Measurements from ENCODE around the gene MDM2.
"Not testable (repeated sequence)": the region's sequence is repeated elsewhere in the genome, so short reads cannot be mapped to it uniquely, and the experiment has no call there.

The MDM2 gene

DNA sequence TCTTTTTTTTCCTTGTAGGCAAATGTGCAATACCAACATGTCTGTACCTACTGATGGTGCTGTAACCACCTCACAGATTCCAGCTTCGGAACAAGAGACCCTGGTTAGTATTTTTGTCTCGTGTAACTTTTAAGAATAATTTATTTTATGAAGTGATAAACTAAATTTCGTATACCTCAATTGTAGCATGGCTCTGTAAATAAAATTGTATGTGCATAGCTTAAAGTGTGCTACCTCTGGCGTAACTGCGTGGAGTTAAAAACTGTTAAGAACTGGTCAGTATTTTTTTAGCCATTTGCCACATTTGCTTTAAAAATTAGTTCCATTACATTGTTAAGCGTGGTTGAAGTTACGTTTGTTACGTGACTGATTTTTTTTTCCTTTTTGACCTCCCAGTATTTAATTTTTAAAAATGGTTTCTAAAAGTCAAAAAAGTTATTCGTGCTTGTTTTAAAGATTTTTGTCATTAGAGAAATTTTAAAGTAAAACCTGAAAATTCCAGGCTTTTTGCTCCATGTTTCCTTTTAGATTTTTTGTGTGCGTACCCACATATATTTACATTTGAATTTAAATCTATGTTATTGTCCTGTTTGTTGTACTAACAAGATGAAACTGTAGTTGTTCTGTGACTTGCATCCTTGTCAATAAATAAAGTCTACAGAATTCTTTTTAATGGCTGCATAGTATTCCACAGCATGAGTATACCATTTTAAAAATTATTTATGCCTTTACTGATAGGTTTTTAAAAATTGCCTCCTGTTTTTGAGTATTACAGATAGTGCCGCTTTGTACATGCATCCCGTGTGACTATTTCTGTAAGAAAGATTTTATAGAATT, 1.4 kb downstream of the MDM2 start:
- Histone ChIP-seq H3F3A (ENCODE audit: control insufficient read depth, insufficient read depth) (peaks cover 12% of the 10 kb centered on the region), H3K79me2 (ENCODE audit: control insufficient read depth, low read length) (peaks cover 65% of the 10 kb centered on the region), H3K36me3 (ENCODE audit: control insufficient read depth, low read length) (peaks cover 59% of the 10 kb centered on the region)

DNA sequence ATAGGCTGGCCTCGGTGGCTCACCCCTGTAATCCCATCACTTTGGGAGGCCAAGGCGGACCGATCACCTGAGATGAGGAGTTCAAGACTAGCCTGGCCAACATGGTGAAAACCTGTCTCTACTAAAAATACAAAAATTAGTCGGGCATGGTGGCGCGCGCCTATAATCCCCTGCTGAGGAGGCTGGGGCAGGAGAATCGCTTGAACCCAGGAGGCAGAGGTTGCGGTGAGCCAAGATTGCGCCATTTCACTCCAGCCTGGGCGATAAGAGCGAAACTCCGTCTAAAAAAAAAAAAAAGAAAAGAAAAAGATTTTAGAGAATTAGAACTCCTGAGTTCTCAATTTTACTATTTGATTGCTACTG, 2.0 kb downstream of the MDM2 start:
- peaks cover 65% of the 10 kb centered on the region for H3K36me3 ChIP-seq (ENCODE audit: control insufficient read depth, low read length)
- peak overlapping the region; percentile 80 for H3K4me2 ChIP-seq (ENCODE audit: low read length)
- H3K79me2 ChIP-seq (ENCODE audit: control insufficient read depth, low read length), result peaks cover 71% of the 10 kb centered on the region
- not testable (repeated sequence) for H3K9me3 ChIP-seq (ENCODE audit: control insufficient read depth, insufficient read depth, low read length); H4K20me1 ChIP-seq (ENCODE audit: control insufficient read depth, insufficient read depth, low read depth, low read length); H3K9me2 ChIP-seq (replicated peaks; ENCODE audit: control insufficient read depth, low read length); H3K27me3 ChIP-seq (ENCODE audit: control insufficient read depth, low read length)
- H3K4me3 ChIP-seq (ENCODE audit: low read length), result peak overlapping the region; percentile 88
- H3K4me1 ChIP-seq (ENCODE audit: control insufficient read depth, low read length), result peaks cover 68% of the 10 kb centered on the region
- H3K27ac ChIP-seq (ENCODE audit: low read depth, low read length), result peak overlapping the region; percentile 96
- H3F3A ChIP-seq (ENCODE audit: control insufficient read depth, insufficient read depth), result peaks cover 13% of the 10 kb centered on the region

More for the DNA sequence above, 1.4 kb downstream of the MDM2 start:
- no peaks in the 10 kb centered on the region for H3K9me3 ChIP-seq (ENCODE audit: control insufficient read depth, insufficient read depth, low read length)
- TF ChIP-seq EZH2phosphoT487 (IDR thresholded peaks at IDR 0.05; ENCODE audit: borderline replicate concordance, low read length), result no peak
- TF ChIP-seq, protein P1, sequence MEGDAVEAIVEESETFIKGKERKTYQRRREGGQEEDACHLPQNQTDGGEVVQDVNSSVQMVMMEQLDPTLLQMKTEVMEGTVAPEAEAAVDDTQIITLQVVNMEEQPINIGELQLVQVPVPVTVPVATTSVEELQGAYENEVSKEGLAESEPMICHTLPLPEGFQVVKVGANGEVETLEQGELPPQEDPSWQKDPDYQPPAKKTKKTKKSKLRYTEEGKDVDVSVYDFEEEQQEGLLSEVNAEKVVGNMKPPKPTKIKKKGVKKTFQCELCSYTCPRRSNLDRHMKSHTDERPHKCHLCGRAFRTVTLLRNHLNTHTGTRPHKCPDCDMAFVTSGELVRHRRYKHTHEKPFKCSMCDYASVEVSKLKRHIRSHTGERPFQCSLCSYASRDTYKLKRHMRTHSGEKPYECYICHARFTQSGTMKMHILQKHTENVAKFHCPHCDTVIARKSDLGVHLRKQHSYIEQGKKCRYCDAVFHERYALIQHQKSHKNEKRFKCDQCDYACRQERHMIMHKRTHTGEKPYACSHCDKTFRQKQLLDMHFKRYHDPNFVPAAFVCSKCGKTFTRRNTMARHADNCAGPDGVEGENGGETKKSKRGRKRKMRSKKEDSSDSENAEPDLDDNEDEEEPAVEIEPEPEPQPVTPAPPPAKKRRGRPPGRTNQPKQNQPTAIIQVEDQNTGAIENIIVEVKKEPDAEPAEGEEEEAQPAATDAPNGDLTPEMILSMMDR (IDR thresholded peaks at IDR 0.05; ENCODE audit: low read depth, low read length, poor library complexity, severe bottlenecking), result no peak
- peaks cover 68% of the 10 kb centered on the region for H3K4me1 ChIP-seq (ENCODE audit: control insufficient read depth, low read length)
- no peaks in the 10 kb centered on the region for H3K9me2 ChIP-seq (replicated peaks; ENCODE audit: control insufficient read depth, low read length)
- H4K20me1 ChIP-seq (ENCODE audit: control insufficient read depth, insufficient read depth, low read depth, low read length), result peaks cover 4% of the 10 kb centered on the region; the same call in 1 of the 2 replicates
- peak overlapping the region; percentile 80 for H3K4me2 ChIP-seq (ENCODE audit: low read length)
- H3K27ac ChIP-seq (ENCODE audit: low read depth, low read length), result peak overlapping the region; percentile 96
- peak overlapping the region; percentile 88 for H3K4me3 ChIP-seq (ENCODE audit: low read length)
- no peaks in the 10 kb centered on the region for H3K27me3 ChIP-seq (ENCODE audit: control insufficient read depth, low read length)

DNA sequence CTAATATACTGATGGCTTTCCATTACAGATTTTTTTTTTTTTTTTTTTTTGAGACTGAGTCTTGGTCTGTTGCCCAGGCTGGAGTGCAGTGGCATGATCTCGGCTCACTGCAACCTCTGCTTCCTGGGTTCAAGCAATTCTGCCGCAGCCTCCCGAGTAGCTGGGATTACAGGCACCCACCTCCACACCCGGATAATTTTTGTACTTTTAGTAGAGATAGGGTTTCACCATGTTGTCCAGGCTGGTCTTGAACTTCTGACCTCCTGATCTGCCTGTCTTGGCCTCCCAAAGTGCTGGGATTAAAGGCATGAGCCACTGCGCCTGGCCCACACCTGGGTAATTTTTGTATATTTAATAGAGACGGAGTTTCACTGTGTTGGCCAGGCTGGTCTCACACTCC, 3.6 kb downstream of the MDM2 start:
- H3K4me2 ChIP-seq (ENCODE audit: low read length), result peak overlapping the region; percentile 80
- H3F3A ChIP-seq (ENCODE audit: control insufficient read depth, insufficient read depth), result peaks cover 15% of the 10 kb centered on the region
- peaks cover 86% of the 10 kb centered on the region for H3K79me2 ChIP-seq (ENCODE audit: control insufficient read depth, low read length)
- H3K27ac ChIP-seq (ENCODE audit: low read depth, low read length); H3K9me3 ChIP-seq (ENCODE audit: control insufficient read depth, insufficient read depth, low read length); H4K20me1 ChIP-seq (ENCODE audit: control insufficient read depth, insufficient read depth, low read depth, low read length); H3K9me2 ChIP-seq (replicated peaks; ENCODE audit: control insufficient read depth, low read length); H3K27me3 ChIP-seq (ENCODE audit: control insufficient read depth, low read length): not testable (repeated sequence)
- peaks cover 81% of the 10 kb centered on the region for H3K36me3 ChIP-seq (ENCODE audit: control insufficient read depth, low read length)
- peaks cover 54% of the 10 kb centered on the region for H3K4me1 ChIP-seq (ENCODE audit: control insufficient read depth, low read length)
- peak overlapping the region; percentile 21; the same call in 1 of the 2 replicates for H3K4me3 ChIP-seq (ENCODE audit: low read length)

DNA sequence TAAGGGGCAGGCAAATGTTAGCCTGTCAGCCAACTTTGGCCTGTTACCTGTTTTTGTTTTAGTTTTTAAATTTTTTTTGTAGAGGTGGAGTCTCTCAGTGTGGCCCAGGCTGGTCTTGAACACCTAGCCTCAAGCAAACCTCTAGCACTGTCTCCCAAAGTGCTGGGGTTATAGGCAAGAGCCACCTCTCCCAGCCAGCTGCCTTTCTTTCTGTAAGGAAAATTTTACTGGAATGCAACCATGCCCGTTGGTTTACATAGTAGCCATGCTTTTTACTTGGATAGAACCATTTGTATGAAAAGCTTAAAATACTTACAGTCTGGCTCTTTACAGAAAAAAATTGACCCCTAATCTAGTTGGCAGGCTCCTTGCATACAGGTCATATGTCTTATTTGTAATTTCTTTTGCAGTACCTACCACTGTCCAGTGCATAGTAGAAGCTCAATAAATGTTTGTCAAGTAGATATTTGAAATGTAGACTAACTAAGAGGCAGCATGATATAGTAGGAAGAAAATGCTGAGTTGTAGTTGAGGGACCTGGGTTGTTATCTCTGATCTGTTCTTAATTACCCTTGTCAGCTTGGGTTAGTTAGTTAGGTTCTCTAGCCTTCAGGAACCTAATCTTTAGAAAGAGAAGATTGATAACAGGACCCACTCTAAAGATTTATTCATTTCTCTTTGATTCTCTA, 4.7 kb downstream of the MDM2 start:
- peaks cover 12% of the 10 kb centered on the region; the same call in 1 of the 2 replicates for H4K20me1 ChIP-seq (ENCODE audit: control insufficient read depth, insufficient read depth, low read depth, low read length)
- H3K9me2 ChIP-seq (replicated peaks; ENCODE audit: control insufficient read depth, low read length), result no peaks in the 10 kb centered on the region
- peaks cover 96% of the 10 kb centered on the region for H3K79me2 ChIP-seq (ENCODE audit: control insufficient read depth, low read length)
- peak overlapping the region; percentile 49 for H3K4me2 ChIP-seq (ENCODE audit: low read length)
- peaks cover 47% of the 10 kb centered on the region for H3K4me1 ChIP-seq (ENCODE audit: control insufficient read depth, low read length)
- H3K27ac ChIP-seq (ENCODE audit: low read depth, low read length), result peak overlapping the region; percentile 15
- H3K4me3 ChIP-seq (ENCODE audit: low read length), result peak overlapping the region; percentile 19
- H3K36me3 ChIP-seq (ENCODE audit: control insufficient read depth, low read length), result peaks cover 91% of the 10 kb centered on the region
- H3K27me3 ChIP-seq (ENCODE audit: control insufficient read depth, low read length), result no peaks in the 10 kb centered on the region
- TF ChIP-seq, protein P1 (IDR thresholded peaks at IDR 0.05; ENCODE audit: low read depth, low read length, poor library complexity, severe bottlenecking), result no peak
- TF ChIP-seq EZH2phosphoT487 (IDR thresholded peaks at IDR 0.05; ENCODE audit: borderline replicate concordance, low read length), result no peak
- peaks cover 12% of the 10 kb centered on the region for H3F3A ChIP-seq (ENCODE audit: control insufficient read depth, insufficient read depth)
- no peaks in the 10 kb centered on the region for H3K9me3 ChIP-seq (ENCODE audit: control insufficient read depth, insufficient read depth, low read length)
